Ovary (tissue), 9 donors: Measurements from ENCODE around the gene JUND. TPM values are rescaled to one million over a fixed set of nuclear protein-coding genes. Genes with fewer than 3 reads are reported as not detected.

Experiments
- DNase-seq, 5 donors: peaks; one replicate each; pipeline ENCODE4 v3.0.0-alpha.2; 2019 to 2020
- H3K27ac ChIP-seq, 2 donors: fragments of 200-600 bp; one replicate each; pipeline versions ENCODE4 v1.5.1 to v1.8.0; 2019 to 2022
- H3K27me3 ChIP-seq: fragments of 200-600 bp; one replicate; pipeline ENCODE4 v1.8.0; 2022
- H3K36me3 ChIP-seq: fragments of 200-600 bp; sonication (generic); one replicate; pipeline ENCODE4 v1.5.1; 2019
- H3K4me1 ChIP-seq: one replicate; pipeline ENCODE4 v1.8.1; 2013; ENCODE audit warnings: mild to moderate bottlenecking, moderate library complexity; ENCODE audit not compliant: insufficient read depth
- H3K4me3 ChIP-seq: fragments of 200-600 bp; sonication (generic); one replicate; pipeline ENCODE4 v1.5.1; 2017
- H3K9me3 ChIP-seq, 2 donors: fragments of 200-600 bp in 1 of 2; sonication (generic) in 1 of 2; one replicate each; pipeline versions ENCODE4 v1.5.1 to v1.8.1; 2013 to 2019; ENCODE audit warnings: mild to moderate bottlenecking in 1 of 2, moderate library complexity in 1 of 2
- EP300 ChIP-seq: sonication (generic); formaldehyde crosslinking; IDR thresholded peaks from one replicate; pipeline ENCODE4 v1.6.1; 2017; ENCODE audit warnings: antibody characterized with exemption
- POLR2A ChIP-seq: fragments of 450-650 bp; IDR thresholded peaks from one replicate; pipeline ENCODE4 v1.6.1; 2017; ENCODE audit warnings: antibody characterized with exemption, mild to moderate bottlenecking, moderate library complexity
- WGBS, 3 donors: extraction: QIAGEN DNeasy Blood & Tissue Kit in 1 of 3; methylation state at CpG; one replicate each; pipeline versions ENCODE4 v1.1.5 to v1.1.7; 2013 to 2017; 5-methylcytosine and 5-hydroxymethylcytosine counted together
- intact Hi-C, 4 donors: fragments of 100-400 bp; cut with DNase I; formaldehyde crosslinking; loops; one replicate each; pipeline versions ENCODE4 v1.11.0 to v1.15.1; 2022 to 2023
- polyA plus RNA-seq, 2 donors: library from polyadenylated mRNA; stranded (reverse); fragments of 200-250 nt in 1 of 2; fragments of 350-450 nt in 1 of 2; fragmentation: Illumina TruSeq in 1 of 2; extraction: RNeasy Lipid Tissue Mini Kit (QIAGEN cat#74804) in 1 of 2; gene quantifications; one replicate each; pipeline ENCODE4 v1.2.3, GENCODE V29; 2013 to 2014
- total RNA-seq, 7 donors: library from RNA; depleted of rRNA in 2 of 7; stranded (reverse); fragments of >200 nt in 2 of 7; fragmentation: NEBNext Ultra II Directional in 3 of 7; extraction: Animal tissue kit (Norgen Biotek cat#: 25700) in 3 of 7; gene quantifications; one replicate each; pipeline versions ENCODE4 v1.1.0 to v1.2.4, GENCODE V29; 2016 to 2023
- TF ChIP-seq, protein P1 (sequence below), 3 donors: fragments of 450-650 bp in 2 of 3; fragments of 200-600 bp in 1 of 3; IDR thresholded peaks; one replicate each; pipeline versions ENCODE4 v1.5.1 to v1.8.0; 2016 to 2022; ENCODE audit warnings: antibody characterized with exemption in 3 of 3, mild to moderate bottlenecking in 1 of 3
- donor health status: DM: no; HTN: no; CAD: no; lungs with moderate emphysema.
- donor health status: DM: no; HTN: no; CAD: no.
- donor health status: Bipolar disorder and iron deficiency.
- donor health status: DM: yes; HTN: yes; CAD: no.
- donor health status: DM: no; HTN: no; CAD: no.
- donor health status: DM: yes; HTN: yes; CAD: no.

JUND gene
- total and polyA plus RNA-seq, 9 donors, result 95.2 to 1,260 (median 412) TPM

DNA sequence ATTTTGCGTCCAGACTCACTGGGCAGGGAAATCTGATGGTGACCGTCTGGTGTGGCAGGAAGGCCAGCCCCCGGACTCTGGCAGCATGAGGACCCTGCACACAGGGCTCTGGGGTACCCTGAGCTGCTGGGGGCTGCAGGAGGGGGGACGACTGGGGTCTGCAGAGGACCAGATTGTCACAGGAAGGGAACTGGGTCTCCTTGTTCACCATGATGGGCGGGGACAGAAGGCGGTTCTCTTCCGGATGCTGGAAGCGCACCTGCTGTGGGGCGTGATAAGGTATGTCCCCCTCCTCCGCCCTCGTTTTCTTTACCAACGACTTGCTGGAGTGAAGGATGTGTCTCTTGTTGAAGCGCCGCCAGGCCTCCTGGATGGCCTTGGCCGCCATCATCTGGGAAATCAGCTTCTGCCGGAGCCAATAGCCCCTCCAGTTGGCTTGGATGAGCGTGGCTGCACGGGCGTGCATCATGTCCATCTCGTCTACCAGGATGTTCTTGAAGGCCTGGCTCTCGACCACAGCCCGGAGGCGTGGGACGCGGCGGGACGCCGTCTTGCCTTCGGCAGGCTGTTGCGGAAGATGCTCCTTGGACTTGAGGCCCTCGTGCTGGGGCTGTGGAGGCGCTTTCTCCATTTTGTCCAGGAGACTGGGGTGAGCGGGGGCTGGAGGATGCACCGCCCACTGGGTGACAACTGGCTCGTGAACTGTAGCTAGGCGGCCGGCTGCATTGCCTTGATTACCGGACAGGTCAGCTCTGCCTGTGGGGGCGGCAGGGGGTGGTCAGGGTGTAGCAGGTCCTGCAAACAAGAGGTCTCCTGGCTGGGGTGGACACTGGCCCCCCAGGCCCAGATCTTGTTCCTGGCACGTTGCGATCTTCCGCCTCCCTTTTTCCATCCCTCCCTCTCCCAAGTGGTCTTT lies 14.4 kb downstream of the JUND start:
- H3K27ac ChIP-seq, result no peak overlapping the region
- H3K4me3 ChIP-seq, result no peak overlapping the region
- TF ChIP-seq POLR2A, result no peak
- TF ChIP-seq EP300, result no peak
- TF ChIP-seq, protein P1, sequence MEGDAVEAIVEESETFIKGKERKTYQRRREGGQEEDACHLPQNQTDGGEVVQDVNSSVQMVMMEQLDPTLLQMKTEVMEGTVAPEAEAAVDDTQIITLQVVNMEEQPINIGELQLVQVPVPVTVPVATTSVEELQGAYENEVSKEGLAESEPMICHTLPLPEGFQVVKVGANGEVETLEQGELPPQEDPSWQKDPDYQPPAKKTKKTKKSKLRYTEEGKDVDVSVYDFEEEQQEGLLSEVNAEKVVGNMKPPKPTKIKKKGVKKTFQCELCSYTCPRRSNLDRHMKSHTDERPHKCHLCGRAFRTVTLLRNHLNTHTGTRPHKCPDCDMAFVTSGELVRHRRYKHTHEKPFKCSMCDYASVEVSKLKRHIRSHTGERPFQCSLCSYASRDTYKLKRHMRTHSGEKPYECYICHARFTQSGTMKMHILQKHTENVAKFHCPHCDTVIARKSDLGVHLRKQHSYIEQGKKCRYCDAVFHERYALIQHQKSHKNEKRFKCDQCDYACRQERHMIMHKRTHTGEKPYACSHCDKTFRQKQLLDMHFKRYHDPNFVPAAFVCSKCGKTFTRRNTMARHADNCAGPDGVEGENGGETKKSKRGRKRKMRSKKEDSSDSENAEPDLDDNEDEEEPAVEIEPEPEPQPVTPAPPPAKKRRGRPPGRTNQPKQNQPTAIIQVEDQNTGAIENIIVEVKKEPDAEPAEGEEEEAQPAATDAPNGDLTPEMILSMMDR (IDR thresholded peaks at IDR 0.05), result no peak
- WGBS, 3 donors, result 82 to 87% (median 86%) methylated on average over 42 of the region's 42 CpGs
- H3K27me3 ChIP-seq, result no peaks in the 10 kb centered on the region
- intact Hi-C loops, result loop anchor here in 2 of 4 donors (5.0 to 10.0 kb wide), 2 partner anchors 52 to 65 kb away; no protein-coding TSS in a partner anchor
- no peaks in the 10 kb centered on the region for H3K36me3 ChIP-seq
- DNase-seq, result peak; percentile 10 to 60 (median 44)
- no peaks in the 10 kb centered on the region for H3K4me1 ChIP-seq
- H3K9me3 ChIP-seq, result no peaks in the 10 kb centered on the region

DNA sequence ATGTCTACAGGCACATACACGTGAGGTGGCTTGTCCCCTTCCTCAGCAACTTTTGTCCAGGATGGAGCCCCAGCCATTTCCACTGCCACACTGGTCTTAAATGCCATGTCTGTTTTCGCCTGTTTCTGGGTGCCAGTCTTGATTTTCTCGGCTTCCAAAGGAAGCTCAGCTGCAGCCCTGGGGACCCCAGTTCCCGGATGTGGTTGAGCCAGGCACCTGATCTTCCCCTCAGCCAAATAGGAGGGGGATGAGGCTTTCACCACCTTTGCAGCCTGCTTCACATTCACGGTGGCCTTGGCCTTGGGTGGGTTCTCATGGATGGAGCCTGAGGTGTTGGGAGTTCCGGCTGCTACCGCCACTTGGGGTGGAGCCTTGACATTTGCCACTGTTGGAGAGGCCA lies 15.8 kb downstream of the JUND start:
- H3K4me3 ChIP-seq, result no peak overlapping the region
- H3K9me3 ChIP-seq, result no peaks in the 10 kb centered on the region
- TF ChIP-seq, protein P1 (IDR thresholded peaks at IDR 0.05), result no peak
- no peak for TF ChIP-seq POLR2A
- no peak for TF ChIP-seq EP300
- intact Hi-C loops, result loop anchor here in 2 of 4 donors (5.0 to 10.0 kb wide), 2 partner anchors 51 to 67 kb away; no protein-coding TSS in a partner anchor
- H3K27me3 ChIP-seq, result no peaks in the 10 kb centered on the region
- 81 to 86% (median 81%) methylated on average over 7 of the region's 7 CpGs for WGBS, 3 donors
- H3K27ac ChIP-seq, result no peak overlapping the region
- DNase-seq, result peak in 1 of 5 donors; percentile 43
- no peaks in the 10 kb centered on the region for H3K36me3 ChIP-seq
- H3K4me1 ChIP-seq, result no peaks in the 10 kb centered on the region

DNA sequence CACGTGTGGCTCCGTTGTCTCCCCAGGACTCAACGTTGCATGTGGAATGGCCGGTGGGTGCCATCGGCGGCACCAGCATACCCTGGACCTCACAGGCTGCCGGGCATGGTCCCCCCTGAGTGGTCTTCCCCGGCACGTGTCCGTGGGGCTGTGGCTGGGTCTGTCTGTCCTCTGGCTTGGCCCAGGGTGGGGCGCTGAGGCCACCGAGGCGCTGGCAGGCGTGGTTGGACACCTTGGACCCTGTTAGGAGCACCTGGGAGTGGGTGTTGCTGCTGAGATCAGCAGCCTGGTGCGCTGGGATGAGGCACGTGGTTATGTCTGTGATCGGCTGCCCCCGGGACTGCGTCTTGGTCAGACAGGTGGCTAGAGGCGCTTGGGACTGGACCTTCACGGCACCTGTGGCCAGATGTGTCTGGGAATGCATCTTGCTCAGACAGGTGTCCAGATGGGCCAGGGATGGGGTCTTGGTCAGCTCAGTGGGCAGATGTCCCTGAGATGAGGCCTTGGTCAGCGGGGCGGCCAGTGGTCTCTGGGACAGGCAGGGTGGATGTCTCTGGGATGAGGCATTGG lies 16.4 kb downstream of the JUND start:
- H3K4me1 ChIP-seq, result no peaks in the 10 kb centered on the region
- H3K4me3 ChIP-seq, result no peak overlapping the region
- intact Hi-C loops, result loop anchor here in 2 of 4 donors (5.0 to 10.0 kb wide), 2 partner anchors 50 to 67 kb away; no protein-coding TSS in a partner anchor
- H3K36me3 ChIP-seq, result no peaks in the 10 kb centered on the region
- TF ChIP-seq, protein P1 (IDR thresholded peaks at IDR 0.05), result no peak
- TF ChIP-seq POLR2A (no peak), EP300 (no peak)
- DNase-seq, result peak; percentile 13 to 44 (median 33)
- H3K27ac ChIP-seq, result no peak overlapping the region
- WGBS, 3 donors, result 80 to 91% (median 87%) methylated on average over 23 of the region's 23 CpGs
- H3K27me3 ChIP-seq, result no peaks in the 10 kb centered on the region
- H3K9me3 ChIP-seq, result no peaks in the 10 kb centered on the region

DNA sequence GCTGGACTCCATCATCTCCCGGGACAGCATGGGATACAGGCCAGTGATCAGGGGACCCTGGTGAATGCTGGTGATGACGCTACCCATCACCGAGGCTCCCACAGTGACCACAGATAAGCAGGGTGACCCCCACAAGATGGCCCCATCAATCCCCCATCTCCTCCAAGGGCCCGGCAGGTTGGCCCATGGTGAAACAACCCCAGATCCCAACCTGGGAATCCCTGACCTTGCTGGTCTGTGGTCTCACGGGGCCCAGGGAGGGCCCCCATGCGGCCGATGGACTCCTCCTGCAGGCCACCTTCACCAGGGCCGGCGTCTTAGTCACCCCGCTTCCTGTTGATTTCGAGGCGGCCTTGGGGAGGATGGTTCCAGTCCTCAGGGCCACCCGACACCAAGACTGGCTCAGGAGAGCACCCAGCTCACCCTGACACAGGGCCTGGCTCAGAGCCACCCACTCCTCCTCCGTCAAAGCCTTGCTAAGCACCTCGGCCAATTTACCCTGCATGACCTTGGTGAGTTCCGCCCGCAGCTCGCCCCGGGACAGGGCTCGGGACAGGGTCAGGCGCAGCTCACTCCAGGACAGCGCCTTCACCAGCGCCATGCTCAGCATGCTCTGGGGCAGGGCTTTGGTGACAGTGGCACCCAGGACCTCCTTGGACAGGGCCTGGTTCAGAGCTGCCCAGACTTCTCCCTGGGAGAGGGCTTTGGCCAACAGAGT lies 17.1 kb downstream of the JUND start:
- no peak for TF ChIP-seq POLR2A
- TF ChIP-seq, protein P1 (IDR thresholded peaks at IDR 0.05), result no peak
- TF ChIP-seq EP300, result no peak
- DNase-seq, result peak; percentile 15 to 47 (median 38)
- H3K27ac ChIP-seq, result no peak overlapping the region
- H3K27me3 ChIP-seq, result no peaks in the 10 kb centered on the region
- no peak overlapping the region for H3K4me3 ChIP-seq
- intact Hi-C loops, result loop anchor here in 1 of 4 donors (10.0 kb wide), 1 partner anchor 49 kb away; no protein-coding TSS in a partner anchor
- H3K4me1 ChIP-seq, result no peaks in the 10 kb centered on the region
- H3K9me3 ChIP-seq, result no peaks in the 10 kb centered on the region
- no peaks in the 10 kb centered on the region for H3K36me3 ChIP-seq
- 74 to 85% (median 83%) methylated on average over 15 to 23 of the region's 23 CpGs for WGBS, 3 donors
